Stimulated activated CD4-positive, alpha-beta T cell treated with anti-CD3 and anti-CD28 coated beads, Interleukin-1b, Interleukin-23, amount 100 ng/mL, for 4 hours (primary cell): Measurements from ENCODE around the gene CHAF1A.

Experiments
- DNase-seq, 2 donors: peaks; one replicate each; pipeline ENCODE4 v3.0.0-alpha.2; 2020; ENCODE audit warnings: low read depth in 2 of 2

Gene CHAF1A

GRCh38 chr19:4441994-4442818, 39.8 kb downstream of the CHAF1A start:
- DNase-seq: no peak

- DNase-seq: no peak
Observed at GRCh38 chr19:4442819-4443146, 40.3 kb downstream of the CHAF1A start.

- no peak for DNase-seq
Observed at GRCh38 chr19:4443188-4443587, 40.7 kb downstream of the CHAF1A start.

DNA sequence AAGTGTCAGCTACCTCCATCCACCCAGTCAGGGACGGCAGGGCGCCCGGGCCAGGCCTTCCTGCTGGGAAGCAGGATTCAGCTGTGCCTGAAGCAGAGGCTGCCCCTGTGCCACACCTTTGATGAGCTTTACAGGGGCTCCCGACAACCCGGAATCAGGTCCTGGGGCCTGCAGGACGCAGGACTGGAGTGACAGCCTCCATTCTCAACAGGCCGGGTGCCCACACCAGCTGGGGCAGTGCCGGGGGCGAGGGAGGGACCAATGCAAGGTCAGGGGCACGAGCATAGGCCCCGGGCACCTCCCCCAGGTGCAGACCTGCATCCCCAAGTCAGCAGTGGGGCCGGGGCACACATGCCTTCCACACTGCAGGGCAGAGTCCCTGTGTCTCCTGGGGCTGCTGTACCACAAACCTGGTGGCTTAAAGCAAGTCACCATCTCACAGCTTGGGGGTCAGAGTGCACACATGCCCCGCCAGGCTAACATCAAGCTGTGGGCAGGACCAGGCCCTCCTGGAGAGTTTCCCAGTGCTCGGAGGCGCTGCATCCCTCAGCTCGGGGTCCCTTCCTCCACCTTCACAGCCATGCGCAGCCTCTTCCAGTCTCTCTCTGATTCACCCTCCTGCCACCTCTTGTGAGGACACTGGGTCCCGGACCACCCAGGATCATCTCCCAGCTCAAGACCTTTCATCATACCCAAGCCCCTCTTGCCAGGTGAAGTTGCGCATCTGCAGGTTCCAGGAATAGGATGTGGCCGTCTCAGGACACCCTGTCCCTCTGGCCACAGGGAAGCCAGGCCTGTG, 41.7 kb downstream of the CHAF1A start:
- no peak for DNase-seq

GRCh38 chr19:4444765-4445741, 42.6 kb downstream of the CHAF1A start:
- DNase-seq: no peak

- DNase-seq: no peak
Observed at GRCh38 chr19:4445963-4446703, 43.7 kb downstream of the CHAF1A start.

- no peak for DNase-seq
Observed at GRCh38 chr19:4446704-4447200, 44.3 kb downstream of the CHAF1A start.

- DNase-seq: no peak
Observed at GRCh38 chr19:4447327-4448146, 45.1 kb downstream of the CHAF1A start.

DNA sequence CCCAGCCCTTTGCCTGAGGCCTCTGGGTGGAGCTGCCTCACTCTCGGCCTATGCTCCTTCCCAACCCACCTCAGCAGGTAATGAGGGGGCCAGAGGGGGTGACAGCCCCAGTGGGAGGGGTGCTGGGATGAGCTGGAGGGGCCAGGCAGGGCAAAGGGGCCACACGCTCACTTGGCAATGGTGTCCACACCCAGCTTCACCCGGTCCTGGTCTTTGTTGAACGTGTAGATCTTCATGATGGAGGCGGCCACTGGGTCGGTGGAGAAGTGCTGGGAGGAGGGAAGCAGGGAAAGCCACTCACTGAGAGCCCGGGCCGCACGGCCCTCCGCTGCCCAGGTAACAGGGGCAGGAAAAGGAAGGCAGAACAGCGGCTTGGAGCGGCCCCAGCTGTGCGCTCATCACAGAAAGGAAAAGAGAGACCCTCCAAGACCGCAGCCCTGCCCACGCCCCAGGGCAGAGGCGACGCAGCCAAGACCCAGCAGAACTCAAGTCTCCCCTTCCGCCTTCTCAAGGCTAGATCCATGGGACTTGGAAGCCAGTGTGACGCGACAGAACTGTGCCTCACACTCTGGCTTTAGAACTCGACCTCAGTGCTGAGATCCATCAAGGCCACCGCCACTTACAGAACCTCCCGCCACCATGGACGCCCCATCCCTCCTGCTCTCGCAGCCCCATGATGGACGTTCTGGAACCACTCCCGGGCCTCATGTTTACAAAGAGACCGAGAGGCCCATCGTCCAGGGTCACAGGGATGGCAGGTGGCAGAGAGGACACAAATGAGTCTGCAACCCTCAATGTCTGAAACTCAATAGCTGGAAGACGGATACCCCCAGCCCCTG, 45.9 kb downstream of the CHAF1A start:
- DNase-seq: no peak

GRCh38 chr19:4449022-4449638, 46.7 kb downstream of the CHAF1A start:
- no peak for DNase-seq

DNA sequence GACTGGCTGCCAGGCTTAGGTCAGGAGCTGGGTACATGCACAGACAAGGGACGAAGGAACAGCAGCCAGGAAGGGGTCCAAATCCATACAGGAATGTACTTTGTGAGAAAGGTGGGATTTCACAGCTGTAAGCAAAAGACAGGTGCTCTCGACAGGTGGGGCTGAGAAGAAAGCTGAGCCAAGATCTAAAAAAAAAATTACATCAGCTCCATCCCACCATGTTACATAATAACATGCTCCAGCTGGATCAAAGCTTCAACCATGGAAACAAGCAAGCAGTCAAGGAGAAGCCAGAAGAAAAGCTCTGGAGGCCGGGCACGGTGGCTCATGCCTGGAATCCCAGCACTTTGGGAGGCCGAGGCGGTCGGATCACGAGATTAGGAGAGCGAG, 47.2 kb downstream of the CHAF1A start:
- no peak for DNase-seq

DNA sequence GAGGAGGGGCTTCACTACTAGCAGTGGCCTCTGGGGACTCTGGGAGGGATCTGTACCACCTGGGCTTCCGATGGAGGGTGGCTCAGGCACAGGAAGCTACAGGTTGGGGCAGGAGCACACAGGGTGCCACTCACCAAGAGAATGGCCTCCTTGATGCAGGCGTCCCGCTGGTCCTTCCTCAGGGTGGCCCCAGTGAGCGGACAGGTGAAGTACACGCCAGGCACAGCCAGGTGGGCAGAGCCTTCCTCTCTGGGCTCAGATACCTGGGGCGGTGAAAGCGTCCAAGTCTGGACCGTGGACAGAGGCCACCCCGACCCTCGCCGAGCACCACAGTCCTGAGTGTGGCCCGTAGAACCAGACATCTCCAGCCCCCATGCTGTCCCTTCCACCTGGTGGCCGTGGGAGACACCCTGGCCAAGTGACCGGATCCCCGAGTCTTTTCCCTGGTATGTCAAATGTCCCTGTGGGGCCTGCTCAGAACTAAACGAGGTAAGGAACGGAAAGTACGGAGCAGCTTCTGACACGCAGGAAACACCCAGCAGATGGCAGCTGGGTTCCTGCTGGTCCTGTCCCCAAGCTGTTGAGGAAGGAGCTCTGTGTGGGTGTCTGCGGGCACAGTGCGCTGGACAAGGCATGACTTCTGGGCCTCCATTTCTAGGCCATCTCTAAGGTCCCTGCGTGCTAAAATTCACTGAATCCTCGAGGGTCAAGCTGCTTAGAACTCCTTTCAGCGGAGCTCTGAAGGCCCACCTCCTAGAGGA, 50.0 kb downstream of the CHAF1A start:
- DNase-seq: no peak

DNA sequence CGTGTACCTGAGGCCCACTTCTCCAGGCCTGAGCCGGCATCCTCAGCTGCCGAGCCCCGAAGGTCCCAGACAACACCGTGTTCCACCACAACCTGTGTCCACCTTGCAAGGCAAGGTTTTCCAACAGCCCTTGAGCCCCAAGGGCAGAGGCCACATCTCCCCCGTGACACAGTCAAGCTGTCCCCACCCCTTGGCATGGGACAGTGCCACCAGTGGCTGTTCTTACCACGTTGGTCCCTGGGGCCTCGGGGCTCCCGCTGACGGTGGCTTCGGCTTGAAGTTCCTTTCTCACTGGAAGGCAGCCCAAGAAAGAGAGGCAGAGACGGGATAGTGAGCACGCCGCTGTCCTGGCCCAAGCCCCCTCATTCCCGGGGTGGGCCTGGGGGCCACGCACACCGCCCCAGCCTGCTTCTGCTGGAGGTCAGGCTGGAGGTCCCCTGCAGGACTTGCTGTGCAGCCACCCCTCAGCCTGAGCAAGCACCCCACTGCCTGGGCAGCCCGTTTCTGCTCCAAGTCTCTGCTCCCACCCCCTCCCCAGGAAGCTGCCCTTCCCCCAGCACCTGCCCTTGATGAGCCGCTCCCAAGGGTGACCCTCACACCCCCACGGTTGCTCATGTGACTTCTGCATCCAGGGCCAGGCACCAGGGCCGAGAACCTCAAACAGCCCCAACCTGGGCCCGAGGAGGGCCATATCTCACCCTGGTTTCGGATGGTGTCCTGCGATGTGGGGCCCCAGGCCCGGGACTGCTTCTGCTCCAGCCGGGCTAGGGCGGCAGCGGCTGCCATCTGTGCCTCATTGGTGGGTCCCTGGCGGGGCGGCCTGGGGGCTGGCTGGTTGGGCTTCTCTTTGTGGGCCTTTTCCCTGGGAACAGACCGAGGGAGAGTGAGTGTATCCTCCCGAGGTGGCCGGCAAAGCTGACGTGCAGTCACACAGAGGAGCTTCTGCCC, 51.1 kb downstream of the CHAF1A start:
- no peak for DNase-seq

GRCh38 chr19:4454747-4455718, 52.6 kb downstream of the CHAF1A start:
- DNase-seq: no peak

DNA sequence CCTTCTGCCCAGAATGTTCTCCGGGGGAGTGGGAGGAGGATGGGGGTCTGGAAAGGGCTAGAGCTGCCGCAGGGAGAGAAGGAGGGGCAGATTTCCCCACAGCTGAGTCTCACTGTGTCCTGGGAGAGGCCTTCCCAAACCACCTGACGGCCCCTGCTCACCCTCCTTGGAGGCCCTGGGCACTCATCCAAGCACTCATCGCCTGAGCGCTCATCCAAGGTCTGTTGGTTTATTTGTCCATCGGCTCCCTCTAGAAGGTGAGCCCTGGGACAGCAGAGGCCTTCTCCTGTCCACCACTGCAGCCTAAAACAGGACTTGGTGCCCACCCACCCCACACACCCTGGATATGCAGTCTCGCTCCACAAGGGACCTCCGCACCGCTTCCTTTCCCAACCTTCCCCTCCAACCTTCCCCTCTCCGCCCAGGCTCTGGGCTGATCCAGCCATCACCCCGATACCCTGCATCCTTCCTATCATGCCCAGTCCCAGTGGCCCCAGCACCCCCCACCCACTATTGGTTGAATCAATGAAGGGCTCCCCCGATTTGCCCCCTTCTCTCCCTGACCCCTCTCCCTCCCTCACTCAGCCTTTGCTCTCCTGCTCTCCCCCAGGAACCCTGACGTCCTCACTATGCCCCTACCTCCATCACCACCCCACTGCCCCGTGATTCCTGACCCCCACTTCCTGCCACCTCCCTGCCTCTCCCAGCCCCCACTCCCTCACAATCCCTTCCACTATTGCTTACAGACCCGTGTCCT, 53.5 kb downstream of the CHAF1A start:
- DNase-seq: no peak
